Activated CD8-positive, alpha-beta T cell treated with anti-CD3 and anti-CD28 coated beads for 36 hours (primary cell): ENCODE data around the gene STK24. TPM values are rescaled to one million over a fixed set of nuclear protein-coding genes. Genes with fewer than 3 reads are reported as not detected.
A peak's percentile ranks its signal among the peaks of the same experiment; 100 is the strongest.
"Not testable (repeated sequence)": the region's sequence is repeated elsewhere in the genome, so short reads cannot be mapped to it uniquely, and the experiment has no call there.

Experiments used
- ATAC-seq: fragments of 200-7000 bp; cut with Tn5 transposase; one replicate; pipeline ENCODE4 v1.10.0; 2021; ENCODE audit warnings: mild to moderate bottlenecking, moderate library complexity
- CTCF ChIA-PET: fragments of 350-600 bp; sonication (Branson Sonifier 250); formaldehyde crosslinking; loops from one replicate; lab custom pipeline; 2021; ENCODE audit warnings: antibody characterized with exemption; lab: Charles Lee
- POLR2A ChIA-PET: fragments of 350-600 bp; sonication (Branson Sonifier 250); formaldehyde crosslinking; loops from one replicate; lab custom pipeline; 2021; ENCODE audit warnings: antibody characterized with exemption; lab: Charles Lee
- DNase-seq: peaks from one replicate; pipeline ENCODE4 v3.0.0-alpha.2; 2020
- H3K27ac Mint-ChIP-seq: one replicate; pipeline ENCODE4 v1.8.0; 2021; ENCODE audit warnings: mild to moderate bottlenecking, mixed read lengths
- H3K27me3 Mint-ChIP-seq: one replicate; pipeline ENCODE4 v1.8.0; 2021; ENCODE audit warnings: mixed read lengths
- H3K36me3 Mint-ChIP-seq: one replicate; pipeline ENCODE4 v1.8.0; 2021; ENCODE audit warnings: low read depth, mixed read lengths
- H3K4me1 Mint-ChIP-seq: one replicate; pipeline ENCODE4 v1.8.0; 2021; ENCODE audit warnings: low read depth, mixed read lengths
- H3K4me3 Mint-ChIP-seq: one replicate; pipeline ENCODE4 v1.8.0; 2021; ENCODE audit warnings: mild to moderate bottlenecking, moderate library complexity, mixed read lengths
- H3K9me3 Mint-ChIP-seq: one replicate; pipeline ENCODE4 v1.8.0; 2021; ENCODE audit warnings: mixed read lengths
- intact Hi-C: fragments of 100-400 bp; cut with micrococcal nuclease; formaldehyde crosslinking; loops from one replicate; pipeline ENCODE4 v1.10.0; 2022
- total RNA-seq, 2 experiments: library from RNA; stranded (reverse); gene quantifications; one replicate each; pipeline ENCODE4 v1.2.3, GENCODE V29; 2021
- TF ChIP-seq, protein P1 (sequence below): fragments of 200-600 bp; IDR thresholded peaks from one replicate; pipeline ENCODE4 v1.8.0; 2022; ENCODE audit warnings: antibody characterized with exemption, mild to moderate bottlenecking

The STK24 gene
- 100 to 1,000 TPM; 118 TPM for total RNA-seq

DNA sequence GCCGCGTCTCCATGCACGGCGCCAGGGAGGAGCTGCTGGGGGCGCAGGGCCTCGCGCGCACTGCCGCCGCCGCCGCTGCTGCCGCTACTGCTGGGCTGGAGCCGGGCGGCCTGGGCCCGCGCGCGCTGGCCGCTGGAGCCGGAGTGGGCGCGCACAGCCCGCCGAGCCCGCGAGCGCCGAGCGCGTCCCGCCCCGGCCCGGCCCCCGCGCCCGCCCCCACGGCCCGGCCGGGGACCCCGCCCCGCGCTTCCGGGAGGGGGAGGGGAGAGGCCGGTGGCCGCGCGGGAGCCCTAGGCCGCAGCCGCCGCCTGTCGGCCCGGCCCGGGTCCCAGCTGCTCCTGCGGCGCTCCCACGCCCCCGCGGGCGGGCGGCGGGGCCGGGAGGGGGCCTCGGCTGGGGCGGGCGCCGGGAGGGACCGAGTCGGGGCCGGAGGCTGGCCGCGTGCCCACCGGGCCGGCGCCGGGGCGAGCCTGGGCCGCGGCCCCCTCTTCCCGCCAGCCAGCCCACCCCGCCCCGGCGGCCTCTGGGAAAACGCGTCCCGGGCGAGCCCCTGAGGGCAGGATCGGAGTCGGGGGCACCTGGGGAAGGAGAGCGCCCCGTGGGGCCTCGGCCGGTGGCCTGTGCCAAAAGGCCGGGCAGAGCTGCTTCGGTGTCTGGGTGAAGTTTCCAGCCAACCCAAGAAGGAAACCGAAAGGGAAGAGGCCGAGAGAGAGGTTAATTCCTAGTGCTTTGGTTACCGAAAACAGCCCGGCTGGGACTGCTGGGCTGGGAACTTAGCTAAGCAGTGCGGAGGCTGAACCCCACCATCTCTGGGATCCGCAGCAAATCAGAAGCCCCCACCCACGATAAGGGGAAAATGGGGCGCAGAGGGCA is at the start of gene STK24:
Gene STK24 (minus strand): TSS at position 145 of the 873 bp plus-strand sequence. CDS start 321 bp downstream, outside the sequence.
- ATAC-seq, result peak; percentile 64
- no peaks in the 10 kb centered on the region for H3K9me3 Mint-ChIP-seq

DNA sequence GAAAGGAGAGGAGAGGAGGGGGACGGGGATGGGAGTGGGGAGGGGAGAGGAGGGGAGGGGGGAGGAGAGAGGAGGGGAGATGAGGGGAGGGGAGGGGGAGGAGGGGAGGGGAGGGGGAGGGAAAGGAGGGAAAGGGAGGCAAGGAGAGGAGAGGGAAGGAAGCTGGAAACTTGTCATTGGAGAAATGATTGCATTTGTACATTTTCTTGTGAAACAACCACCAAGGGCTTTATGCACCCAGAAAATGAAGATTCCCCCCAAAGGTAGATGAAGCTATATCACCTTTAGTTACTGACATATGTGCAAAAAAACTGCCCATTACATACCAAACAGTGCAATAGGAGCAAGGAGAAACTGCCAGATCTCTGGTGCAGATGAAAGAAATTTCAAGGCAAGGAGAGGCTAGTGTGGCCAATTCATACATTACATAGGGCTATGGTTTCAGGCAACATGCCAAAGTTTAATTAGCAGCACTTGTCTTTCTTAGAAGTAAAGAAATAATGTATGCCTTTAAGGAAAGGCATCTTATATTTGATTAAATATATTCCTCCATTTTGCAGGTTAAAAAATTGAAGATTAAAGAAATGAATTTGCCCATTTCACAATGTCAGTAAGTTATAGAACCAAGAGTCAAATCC is 49.5 kb upstream of the STK24 start:
- CTCF ChIA-PET, result interaction anchor here (1.3 to 1.4 kb wide), 2 partner anchors 27 to 47 kb away, joined by 3 to 5 read pairs; no protein-coding TSS in a partner anchor
- POLR2A ChIA-PET, result no interaction called here
- intact Hi-C loops, result no loop called here

More for the DNA sequence above, at the start of gene STK24:
- intact Hi-C loops, result no loop called here
- H3K36me3 Mint-ChIP-seq, result peaks cover 24% of the 10 kb centered on the region
- peak; percentile 48 for DNase-seq
- POLR2A ChIA-PET, result interaction anchor here (1.0 to 2.0 kb wide), 6 partner anchors 15 to 95 kb away, joined by 3 to 6 read pairs (median 3); no protein-coding TSS in a partner anchor
- peak within 1 kb of the TSS; percentile 91 for H3K27ac Mint-ChIP-seq
- H3K4me1 Mint-ChIP-seq, result peaks cover 38% of the 10 kb centered on the region
- TF ChIP-seq, protein P1, sequence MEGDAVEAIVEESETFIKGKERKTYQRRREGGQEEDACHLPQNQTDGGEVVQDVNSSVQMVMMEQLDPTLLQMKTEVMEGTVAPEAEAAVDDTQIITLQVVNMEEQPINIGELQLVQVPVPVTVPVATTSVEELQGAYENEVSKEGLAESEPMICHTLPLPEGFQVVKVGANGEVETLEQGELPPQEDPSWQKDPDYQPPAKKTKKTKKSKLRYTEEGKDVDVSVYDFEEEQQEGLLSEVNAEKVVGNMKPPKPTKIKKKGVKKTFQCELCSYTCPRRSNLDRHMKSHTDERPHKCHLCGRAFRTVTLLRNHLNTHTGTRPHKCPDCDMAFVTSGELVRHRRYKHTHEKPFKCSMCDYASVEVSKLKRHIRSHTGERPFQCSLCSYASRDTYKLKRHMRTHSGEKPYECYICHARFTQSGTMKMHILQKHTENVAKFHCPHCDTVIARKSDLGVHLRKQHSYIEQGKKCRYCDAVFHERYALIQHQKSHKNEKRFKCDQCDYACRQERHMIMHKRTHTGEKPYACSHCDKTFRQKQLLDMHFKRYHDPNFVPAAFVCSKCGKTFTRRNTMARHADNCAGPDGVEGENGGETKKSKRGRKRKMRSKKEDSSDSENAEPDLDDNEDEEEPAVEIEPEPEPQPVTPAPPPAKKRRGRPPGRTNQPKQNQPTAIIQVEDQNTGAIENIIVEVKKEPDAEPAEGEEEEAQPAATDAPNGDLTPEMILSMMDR, result no peak
- no peaks in the 10 kb centered on the region for H3K27me3 Mint-ChIP-seq
- peak within 1 kb of the TSS; percentile 92 for H3K4me3 Mint-ChIP-seq
- CTCF ChIA-PET, result interaction anchor here (1.3 to 1.8 kb wide), 4 partner anchors 51 to 111 kb away, joined by 3 to 9 read pairs (median 4); no protein-coding TSS in a partner anchor

GRCh38 chr13:98624589-98624988 is 47.7 kb upstream of the STK24 start:
- POLR2A ChIA-PET, H3K36me3 Mint-ChIP-seq, ATAC-seq, CTCF ChIA-PET, H3K9me3 Mint-ChIP-seq, H3K27me3 Mint-ChIP-seq, H3K4me1 Mint-ChIP-seq, DNase-seq, H3K4me3 Mint-ChIP-seq, H3K27ac Mint-ChIP-seq, intact Hi-C loops: not testable (repeated sequence)

More for the DNA sequence above, 49.5 kb upstream of the STK24 start:
- ATAC-seq, result no peak
- Mint-ChIP-seq H3K4me1 (peaks cover 2% of the 10 kb centered on the region), H3K9me3 (no peaks in the 10 kb centered on the region), H3K27me3 (no peaks in the 10 kb centered on the region), H3K27ac (no peak overlapping the region), H3K4me3 (no peak overlapping the region), H3K36me3 (no peaks in the 10 kb centered on the region)
- no peak for DNase-seq
- TF ChIP-seq, protein P1, result no peak

DNA sequence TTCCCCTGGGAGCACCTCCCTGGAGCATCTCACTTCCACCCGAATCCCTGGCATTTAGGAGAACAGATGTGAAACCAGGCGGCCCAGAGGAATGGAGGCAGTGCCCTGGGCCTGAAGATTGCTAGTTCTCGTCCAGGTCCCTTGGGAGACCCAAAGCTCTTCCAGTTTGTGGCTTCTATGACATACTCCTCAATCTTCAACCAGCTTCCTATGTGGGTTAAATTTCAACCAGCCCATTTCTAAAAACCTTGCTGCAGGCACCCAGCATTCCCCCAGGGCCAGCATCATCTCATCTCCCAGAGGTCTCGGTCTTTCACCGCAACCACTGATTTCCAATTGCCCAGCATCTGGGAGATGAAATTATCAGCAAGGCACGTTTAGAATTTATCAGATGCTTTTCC is 46.0 kb upstream of the STK24 start:
- peaks cover 2% of the 10 kb centered on the region for H3K4me1 Mint-ChIP-seq
- ChIA-PET POLR2A (no interaction called here), CTCF (interaction anchor here (1.8 kb wide), 1 partner anchor 30 kb away, joined by 8 read pairs; no protein-coding TSS in a partner anchor)
- H3K4me3 Mint-ChIP-seq, result no peak overlapping the region
- H3K27ac Mint-ChIP-seq, result no peak overlapping the region
- ATAC-seq (no peak), DNase-seq (no peak)
- intact Hi-C loops, result no loop called here
- TF ChIP-seq, protein P1, result no peak
- H3K27me3 Mint-ChIP-seq, result no peaks in the 10 kb centered on the region
- H3K9me3 Mint-ChIP-seq, result no peaks in the 10 kb centered on the region
- H3K36me3 Mint-ChIP-seq, result no peaks in the 10 kb centered on the region

DNA sequence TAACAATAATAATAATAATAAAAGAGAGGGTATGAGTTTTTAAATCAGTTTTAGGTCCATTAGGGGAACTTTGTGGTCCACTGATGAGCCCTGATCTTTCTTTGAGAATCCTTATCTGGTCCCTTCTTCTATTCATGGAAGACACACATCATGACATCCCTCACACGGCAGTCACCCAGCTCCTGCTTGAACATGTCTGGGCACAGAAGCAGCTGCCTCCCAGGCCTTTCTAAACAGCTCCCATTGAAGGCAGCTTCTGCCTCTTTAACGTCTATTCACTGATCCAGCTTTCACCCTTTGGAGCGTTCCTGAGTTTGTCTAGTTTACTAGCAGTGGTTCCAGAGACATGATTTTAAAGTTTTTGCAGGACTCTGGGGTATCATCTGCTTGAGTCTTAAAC is 42.6 kb upstream of the STK24 start:
- TF ChIP-seq, protein P1, result no peak
- no peaks in the 10 kb centered on the region for H3K9me3 Mint-ChIP-seq
- POLR2A ChIA-PET, result interaction anchor here (0.5 kb wide), 1 partner anchor 123 kb away, joined by 3 read pairs; no protein-coding TSS in a partner anchor
- no peaks in the 10 kb centered on the region for H3K36me3 Mint-ChIP-seq
- ATAC-seq (no peak), DNase-seq (no peak)
- H3K4me1 Mint-ChIP-seq, result peaks cover 2% of the 10 kb centered on the region
- CTCF ChIA-PET, result interaction anchor here (1.1 kb wide), 1 partner anchor 34 kb away, joined by 3 read pairs; no protein-coding TSS in a partner anchor
- no peaks in the 10 kb centered on the region for H3K27me3 Mint-ChIP-seq
- no peak overlapping the region for H3K4me3 Mint-ChIP-seq
- H3K27ac Mint-ChIP-seq, result no peak overlapping the region
- intact Hi-C loops, result no loop called here

DNA sequence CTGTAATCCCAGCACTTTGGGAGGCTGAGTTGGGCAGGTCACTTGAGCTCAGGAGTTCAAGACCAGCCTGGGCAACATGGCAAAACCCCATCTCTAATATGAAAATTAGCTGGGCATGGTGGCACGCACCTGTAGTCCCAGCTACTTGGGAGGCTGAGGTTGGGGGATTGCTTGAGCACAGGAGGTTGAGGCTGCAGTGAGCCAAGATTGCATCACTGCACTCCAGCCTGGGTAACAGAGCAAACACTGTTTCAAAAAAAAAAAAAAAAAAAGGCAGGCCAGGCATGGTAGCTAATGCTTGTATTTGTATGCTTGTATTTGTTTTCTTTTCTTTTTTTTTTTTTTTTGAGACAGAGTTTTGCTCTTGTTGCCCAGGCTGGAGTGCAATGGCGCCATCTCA is 38.7 kb upstream of the STK24 start:
- intact Hi-C loops, H3K36me3 Mint-ChIP-seq, DNase-seq, H3K4me1 Mint-ChIP-seq, H3K9me3 Mint-ChIP-seq, POLR2A ChIA-PET, H3K27me3 Mint-ChIP-seq, H3K4me3 Mint-ChIP-seq, H3K27ac Mint-ChIP-seq, ATAC-seq: not testable (repeated sequence)
- CTCF ChIA-PET, result interaction anchor here (0.8 kb wide), 1 partner anchor 37 kb away, joined by 3 read pairs; no protein-coding TSS in a partner anchor
